Bronchial epithelial cell (primary cell): ENCODE results near the gene ANKRD36. TPM values are rescaled to one million over a fixed set of nuclear protein-coding genes. Genes with fewer than 3 reads are reported as not detected.
"Not testable (repeated sequence)": the region's sequence is repeated elsewhere in the genome, so short reads cannot be mapped to it uniquely, and the experiment has no call there.

Experiments
- DNase-seq: peaks from one replicate; pipeline ENCODE4 v3.0.0-alpha.2; 2010; ENCODE audit warnings: low read depth
- FAIRE-seq: peaks from 2 replicates; lab custom pipeline; 2011; peaks lifted over from hg19 to GRCh38; lab: Jason Lieb, UNC
- H3K27me3 ChIP-seq: 2 replicates; pipeline ENCODE4 v1.5.1; 2011; ENCODE audit warnings: low read length; ENCODE audit not compliant: control insufficient read depth, insufficient read depth
- H3K36me3 ChIP-seq: 2 replicates; pipeline ENCODE4 v1.5.1; 2011; ENCODE audit warnings: low read length; ENCODE audit not compliant: control insufficient read depth, insufficient read depth
- H3K4me3 ChIP-seq: 2 replicates; pipeline ENCODE4 v1.5.1; 2011; ENCODE audit warnings: mild to moderate bottlenecking, low read depth, low read length, control low read depth
- total RNA-seq: library from RNA; depleted of rRNA; stranded (reverse); fragments of >200 nt; gene quantifications from 2 replicates; pipeline ENCODE4 v1.2.1, GENCODE V29; 2014
- TF ChIP-seq, protein P1 (sequence below): IDR thresholded peaks from 2 replicates; pipeline ENCODE4 v1.5.1; 2011; ENCODE audit warnings: mild to moderate bottlenecking, moderate library complexity, low read length, control low read depth, inconsistent platforms; ENCODE audit not compliant: insufficient read depth, severe bottlenecking

ANKRD36 gene
- total RNA-seq, 1 donor from 2014 or later: 14.0 TPM

DNA sequence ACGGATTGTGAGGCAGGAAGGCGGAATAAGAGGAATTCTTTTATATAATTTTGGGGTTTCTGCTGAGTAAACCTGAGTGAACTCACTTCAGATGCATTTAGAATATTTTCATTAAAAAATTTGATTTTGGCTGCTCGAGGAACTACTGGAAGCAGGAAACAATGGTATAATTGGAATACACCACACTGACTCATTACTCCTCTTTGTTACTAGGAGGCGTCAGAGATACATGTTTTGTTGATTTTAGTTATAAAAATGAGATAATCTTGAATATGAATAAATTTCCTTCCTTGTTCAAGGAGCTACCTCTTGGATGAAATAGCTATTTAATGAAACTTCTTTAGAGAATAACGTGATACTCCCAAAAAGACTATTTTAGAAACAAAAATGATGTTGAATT is 97.4 kb downstream of the ANKRD36 start:
- DNase-seq (no peak), FAIRE-seq (no peak)
- H3K36me3 ChIP-seq: no peaks in the 10 kb centered on the region
- TF ChIP-seq, protein P1, sequence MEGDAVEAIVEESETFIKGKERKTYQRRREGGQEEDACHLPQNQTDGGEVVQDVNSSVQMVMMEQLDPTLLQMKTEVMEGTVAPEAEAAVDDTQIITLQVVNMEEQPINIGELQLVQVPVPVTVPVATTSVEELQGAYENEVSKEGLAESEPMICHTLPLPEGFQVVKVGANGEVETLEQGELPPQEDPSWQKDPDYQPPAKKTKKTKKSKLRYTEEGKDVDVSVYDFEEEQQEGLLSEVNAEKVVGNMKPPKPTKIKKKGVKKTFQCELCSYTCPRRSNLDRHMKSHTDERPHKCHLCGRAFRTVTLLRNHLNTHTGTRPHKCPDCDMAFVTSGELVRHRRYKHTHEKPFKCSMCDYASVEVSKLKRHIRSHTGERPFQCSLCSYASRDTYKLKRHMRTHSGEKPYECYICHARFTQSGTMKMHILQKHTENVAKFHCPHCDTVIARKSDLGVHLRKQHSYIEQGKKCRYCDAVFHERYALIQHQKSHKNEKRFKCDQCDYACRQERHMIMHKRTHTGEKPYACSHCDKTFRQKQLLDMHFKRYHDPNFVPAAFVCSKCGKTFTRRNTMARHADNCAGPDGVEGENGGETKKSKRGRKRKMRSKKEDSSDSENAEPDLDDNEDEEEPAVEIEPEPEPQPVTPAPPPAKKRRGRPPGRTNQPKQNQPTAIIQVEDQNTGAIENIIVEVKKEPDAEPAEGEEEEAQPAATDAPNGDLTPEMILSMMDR: no peak
- H3K4me3 ChIP-seq: no peak overlapping the region
- H3K27me3 ChIP-seq: no peaks in the 10 kb centered on the region

DNA sequence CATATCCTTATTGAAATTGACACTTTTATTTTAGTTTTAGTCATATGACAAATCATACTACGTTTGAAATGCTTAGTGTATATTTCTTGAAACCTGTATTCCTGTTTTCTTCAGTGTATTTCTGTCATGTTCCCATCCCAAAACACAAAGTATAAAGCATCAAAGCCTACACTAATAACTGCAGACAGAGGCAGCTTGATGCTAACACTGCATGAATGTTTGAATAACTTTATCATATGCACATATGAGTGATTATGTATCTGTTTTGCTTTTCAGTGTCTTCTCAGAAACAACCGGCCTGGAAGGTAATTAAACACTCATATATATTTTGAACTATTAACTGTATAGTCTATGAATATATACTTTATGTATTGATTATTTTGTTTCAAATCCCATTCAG is 102.1 kb downstream of the ANKRD36 start:
- not testable (repeated sequence) for H3K27me3 ChIP-seq, H3K4me3 ChIP-seq, DNase-seq, H3K36me3 ChIP-seq, FAIRE-seq

DNA sequence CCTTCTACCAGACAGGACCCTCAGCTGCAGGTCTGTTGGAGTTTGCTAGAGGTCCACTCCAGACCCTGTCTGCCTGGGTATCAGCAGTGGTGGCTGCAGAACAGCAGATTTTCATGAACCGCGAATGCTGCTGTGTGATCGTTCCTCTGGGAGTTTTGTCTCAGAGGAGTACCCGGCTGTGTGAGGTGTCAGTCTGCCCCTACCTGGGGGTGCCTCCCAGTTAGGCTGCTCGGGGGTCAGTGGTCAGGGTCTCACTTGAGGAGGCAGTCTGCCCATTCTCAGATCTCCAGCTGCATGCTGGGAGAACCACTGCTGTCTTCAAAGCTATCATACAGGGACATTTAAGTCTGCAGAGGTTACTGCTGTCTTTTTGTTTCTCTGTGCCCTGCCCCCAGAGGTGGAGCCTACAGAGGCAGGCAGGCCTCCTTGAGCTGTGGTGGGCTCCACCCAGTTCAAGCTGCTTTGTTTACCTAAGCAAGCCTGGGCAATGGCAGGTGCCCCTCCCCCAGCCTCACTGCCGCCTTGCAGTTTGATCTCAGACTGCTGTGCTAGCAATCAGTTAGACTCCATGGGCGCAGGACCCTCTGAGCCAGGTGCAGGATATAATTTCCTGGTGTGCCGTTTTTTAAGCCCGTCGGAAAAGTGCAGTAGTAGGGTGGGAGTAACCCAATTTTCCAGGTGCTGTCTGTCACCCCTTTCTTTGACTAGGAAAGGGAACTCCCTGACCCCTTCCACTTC is 118.1 kb downstream of the ANKRD36 start:
- FAIRE-seq, DNase-seq, H3K4me3 ChIP-seq, H3K36me3 ChIP-seq, H3K27me3 ChIP-seq: not testable (repeated sequence)

GRCh38 chr2:97232981-97233380 is 120.0 kb downstream of the ANKRD36 start:
- not testable (repeated sequence) for H3K36me3 ChIP-seq, H3K27me3 ChIP-seq, DNase-seq, H3K4me3 ChIP-seq, FAIRE-seq

DNA sequence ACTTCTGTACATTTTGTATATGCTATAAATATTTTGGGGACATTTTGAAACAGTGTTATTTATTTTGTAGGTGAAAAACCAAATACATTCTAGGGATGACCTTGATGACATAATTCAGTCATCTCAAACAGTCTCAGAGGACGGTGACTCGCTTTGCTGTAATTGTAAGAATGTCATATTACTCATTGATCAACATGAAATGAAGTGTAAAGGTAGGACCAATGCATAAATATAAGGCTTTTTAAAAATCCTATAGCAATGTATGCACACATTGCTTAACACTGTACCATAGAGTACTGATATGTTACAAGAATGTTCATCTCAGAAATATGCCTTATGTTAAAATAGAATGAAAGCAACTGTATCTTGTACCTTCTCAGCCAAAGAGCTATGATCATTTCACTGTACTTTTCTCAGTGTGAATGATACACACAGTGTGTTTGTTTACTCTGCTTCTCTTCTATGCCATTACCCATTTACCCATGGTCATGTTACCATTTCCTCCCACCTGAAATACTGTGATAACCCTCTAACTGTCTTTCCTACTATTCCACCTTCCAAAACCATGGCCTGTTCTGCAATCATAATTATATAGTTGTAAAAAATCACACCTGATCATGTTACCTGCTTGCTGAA is 120.8 kb downstream of the ANKRD36 start:
- not testable (repeated sequence) for DNase-seq, H3K27me3 ChIP-seq

DNA sequence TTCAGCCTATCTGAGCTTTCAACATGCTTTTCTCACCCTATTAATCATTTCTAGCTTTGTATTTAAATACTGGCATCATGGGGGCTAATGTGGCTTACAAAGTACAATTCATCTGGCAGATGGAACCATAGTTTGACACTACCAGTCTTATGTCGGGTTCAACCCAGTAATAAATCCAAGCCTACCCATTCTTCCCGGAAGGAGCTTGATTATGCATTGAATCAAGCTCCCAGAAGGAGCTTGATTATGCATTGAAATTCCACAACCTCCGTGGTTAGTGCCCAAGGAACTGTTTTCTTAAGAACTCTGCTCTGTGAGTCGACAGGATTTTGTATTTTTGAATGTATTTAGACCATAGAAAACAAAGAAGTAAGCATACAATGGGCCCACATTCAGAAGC is 148.2 kb downstream of the ANKRD36 start:
- H3K27me3 ChIP-seq, H3K36me3 ChIP-seq, FAIRE-seq, DNase-seq, H3K4me3 ChIP-seq: not testable (repeated sequence)

More for the DNA sequence above, 120.8 kb downstream of the ANKRD36 start:
- H3K4me3 ChIP-seq, H3K36me3 ChIP-seq, FAIRE-seq: not testable (repeated sequence)

DNA sequence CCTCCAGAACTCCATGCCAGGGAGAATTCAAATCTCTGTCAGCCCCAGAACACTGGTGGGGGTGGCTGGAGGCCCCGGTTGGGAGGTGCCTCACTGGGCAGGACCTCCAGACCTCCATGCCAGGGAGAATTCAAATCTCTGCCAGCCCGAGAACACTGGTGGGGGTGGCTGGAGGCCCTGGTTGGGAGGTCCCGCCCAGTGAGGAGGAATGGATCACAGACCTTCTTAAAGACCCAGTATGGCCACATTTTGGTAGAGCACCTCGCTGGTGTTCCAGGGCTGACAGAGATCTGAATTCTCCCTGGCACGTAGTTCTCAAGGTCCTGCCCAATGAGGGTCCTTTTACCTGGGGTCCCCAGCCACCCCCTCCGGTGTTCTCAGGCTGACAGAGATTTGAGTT is 153.5 kb downstream of the ANKRD36 start:
- not testable (repeated sequence) for H3K27me3 ChIP-seq, DNase-seq, FAIRE-seq

DNA sequence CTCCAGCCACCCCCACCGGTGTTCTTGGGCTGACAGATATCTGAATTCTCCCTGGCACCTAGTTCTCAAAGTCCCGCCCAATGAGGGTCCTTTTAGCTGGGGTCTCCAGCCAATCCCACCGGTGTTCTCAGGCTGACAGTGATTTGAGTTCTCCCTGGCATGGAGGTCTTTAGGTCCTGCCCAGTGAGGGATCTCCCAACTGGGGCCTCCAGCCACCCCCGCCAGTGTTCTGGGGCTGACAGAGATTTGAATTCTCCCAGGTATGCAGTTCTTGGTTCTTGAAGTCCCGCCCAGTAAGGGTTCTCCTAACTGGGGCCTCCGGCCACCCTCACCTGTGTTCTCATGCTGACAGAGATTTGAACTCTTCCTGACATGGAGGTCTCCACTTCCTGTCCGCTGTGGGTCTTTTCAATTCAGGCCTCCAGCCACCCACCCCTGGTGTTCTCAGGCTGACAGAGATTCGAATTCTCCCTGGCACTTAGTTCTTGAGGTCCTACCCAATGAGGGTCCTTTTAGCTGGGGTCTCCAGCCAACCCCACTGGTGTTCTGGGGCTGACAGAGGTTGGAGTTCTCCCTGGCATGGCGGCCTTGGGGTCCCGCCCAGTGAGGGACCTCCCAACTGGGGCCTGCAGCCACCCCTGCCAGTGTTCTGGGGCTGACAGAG is 154.6 kb downstream of the ANKRD36 start:
- FAIRE-seq (no peak), DNase-seq (no peak)
- TF ChIP-seq, protein P1: no peak
- Histone ChIP-seq H3K4me3 (no peak overlapping the region), H3K27me3 (no peaks in the 10 kb centered on the region), H3K36me3 (no peaks in the 10 kb centered on the region)

More for the DNA sequence above, 153.5 kb downstream of the ANKRD36 start:
- H3K4me3 ChIP-seq, H3K36me3 ChIP-seq: not testable (repeated sequence)

GRCh38 chr2:97268075-97268591 is 155.2 kb downstream of the ANKRD36 start:
- FAIRE-seq, H3K36me3 ChIP-seq, H3K4me3 ChIP-seq, H3K27me3 ChIP-seq, DNase-seq: not testable (repeated sequence)

DNA sequence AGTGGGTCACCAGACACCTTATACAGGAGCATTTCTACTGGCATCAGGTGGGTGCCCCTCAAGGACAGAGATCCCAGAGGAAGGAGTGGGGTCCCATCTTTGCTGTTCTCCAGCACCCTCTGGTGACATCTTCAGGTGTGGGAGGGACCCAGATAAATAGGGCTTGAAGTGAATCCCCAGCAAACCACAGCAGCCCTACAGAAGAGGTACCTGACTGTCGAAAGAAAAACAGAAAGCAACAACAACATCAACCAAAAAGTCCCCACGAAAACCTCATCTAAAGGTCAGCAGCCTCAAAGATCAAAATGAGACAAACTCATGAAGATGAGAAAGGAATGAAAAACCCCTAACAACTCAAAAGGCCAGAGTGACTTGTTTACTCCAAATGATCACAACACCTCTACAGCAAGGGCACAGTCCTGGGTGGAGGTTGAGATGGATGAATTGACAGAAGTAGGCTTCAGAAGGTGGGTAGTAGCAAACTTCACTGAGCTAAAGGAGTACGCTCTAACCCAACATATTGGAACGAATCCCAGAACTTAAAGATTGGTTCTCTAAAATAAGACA is 163.4 kb downstream of the ANKRD36 start:
- not testable (repeated sequence) for FAIRE-seq, H3K36me3 ChIP-seq, H3K27me3 ChIP-seq, DNase-seq, H3K4me3 ChIP-seq

GRCh38 chr2:97285187-97285586 is 172.2 kb downstream of the ANKRD36 start:
- not testable (repeated sequence) for H3K4me3 ChIP-seq, H3K27me3 ChIP-seq, FAIRE-seq, H3K36me3 ChIP-seq, DNase-seq
